IMR-90 (cell line): ENCODE results near the gene OSBPL2. TPM values are rescaled to one million over a fixed set of nuclear protein-coding genes. Genes with fewer than 3 reads are reported as not detected.

Experiments used
- ATAC-seq: fragments of 200-7000 bp; cut with Tn5 transposase; 2 replicates; pipeline ENCODE4 v1.9.1; 2020; ENCODE audit warnings: low read depth, mild to moderate bottlenecking, moderate library complexity
- BruUV-seq: library from RNA; stranded (reverse); fragments of 400-500 nt; replicated peaks from 2 replicates; lab custom pipeline; 2021; lab: Mats Ljungman, UMichigan
- CTCF ChIA-PET: fragments of 300-600 bp; formaldehyde crosslinking; extraction: SDS; loops from one replicate; lab custom pipeline; 2021; ENCODE audit warnings: antibody characterized with exemption; lab: Yijun Ruan, JAX
- POLR2A ChIA-PET: fragments of 300-600 bp; sonication (Branson Sonifier 250); formaldehyde crosslinking; loops from one replicate; lab custom pipeline; 2022; ENCODE audit warnings: antibody characterized with exemption; ENCODE audit not compliant: unreplicated experiment; lab: Charles Lee
- DNase-seq: peaks from one replicate; pipeline ENCODE4 v3.0.0; 2013
- H2AFZ ChIP-seq: replicated peaks from 2 replicates; pipeline ENCODE3; 2013; ENCODE audit warnings: low read length, mild to moderate bottlenecking; ENCODE audit not compliant: poor library complexity
- H2AK5ac ChIP-seq: 2 replicates; pipeline ENCODE4 v1.6.1; 2013; ENCODE audit warnings: low read depth, low read length, inconsistent platforms
- H2AK9ac ChIP-seq: replicated peaks from 2 replicates; pipeline ENCODE3; 2013; ENCODE audit warnings: mild to moderate bottlenecking, low read depth, low read length, moderate library complexity; ENCODE audit not compliant: poor library complexity
- H2BK120ac ChIP-seq: 2 replicates; pipeline ENCODE4 v1.6.1; 2013; ENCODE audit warnings: low read depth, low read length, inconsistent platforms
- H2BK15ac ChIP-seq: 3 replicates; pipeline ENCODE4 v1.6.1; 2013; ENCODE audit warnings: low read depth, low read length, inconsistent platforms
- H2BK20ac ChIP-seq: 2 replicates; pipeline ENCODE4 v1.6.1; 2013; ENCODE audit warnings: low read depth, mild to moderate bottlenecking, inconsistent platforms, low read length, moderate library complexity
- H2BK5ac ChIP-seq: 2 replicates; pipeline ENCODE4 v1.6.1; 2013; ENCODE audit warnings: mild to moderate bottlenecking, low read depth, low read length, inconsistent platforms; ENCODE audit not compliant: poor library complexity, severe bottlenecking
- H3K14ac ChIP-seq: replicated peaks from 2 replicates; pipeline ENCODE4 v1.6.1; 2013; ENCODE audit warnings: low read depth, low read length, inconsistent platforms
- H3K18ac ChIP-seq: 2 replicates; pipeline ENCODE4 v1.6.1; 2013; ENCODE audit warnings: low read depth, low read length, control low read depth
- H3K23ac ChIP-seq: 2 replicates; pipeline ENCODE4 v1.6.1; 2013; ENCODE audit warnings: low read depth, low read length, inconsistent platforms
- H3K27ac ChIP-seq: 2 replicates; pipeline ENCODE4 v1.5.1; 2013; ENCODE audit warnings: mild to moderate bottlenecking, control low read depth, low read length; ENCODE audit not compliant: insufficient read depth
- H3K27me3 ChIP-seq: 2 replicates; pipeline ENCODE4 v1.6.1; 2013; ENCODE audit warnings: low read length; ENCODE audit not compliant: control insufficient read depth, insufficient read depth
- H3K36me3 ChIP-seq: 2 replicates; pipeline ENCODE4 v1.6.1; 2013; ENCODE audit warnings: low read length, mixed read lengths; ENCODE audit not compliant: control insufficient read depth, insufficient read depth
- H3K4ac ChIP-seq: 2 replicates; pipeline ENCODE4 v1.6.1; 2013; ENCODE audit warnings: low read depth, low read length, inconsistent platforms
- H3K4me1 ChIP-seq: 2 replicates; pipeline ENCODE4 v1.6.1; 2013; ENCODE audit warnings: low read length, mixed read lengths; ENCODE audit not compliant: control insufficient read depth, insufficient read depth
- H3K4me2 ChIP-seq: 2 replicates; pipeline ENCODE4 v1.6.1; 2013; ENCODE audit warnings: low read depth, mild to moderate bottlenecking, control low read depth, low read length, moderate library complexity
- H3K4me3 ChIP-seq: 2 replicates; pipeline ENCODE4 v1.5.1; 2013; ENCODE audit warnings: low read depth, mild to moderate bottlenecking, control low read depth, low read length, moderate library complexity; ENCODE audit not compliant: insufficient read depth
- H3K56ac ChIP-seq: 2 replicates; pipeline ENCODE4 v1.6.1; 2013; ENCODE audit warnings: low read length, inconsistent platforms; ENCODE audit not compliant: insufficient read depth; ENCODE audit errors: extremely low read depth
- H3K79me1 ChIP-seq, 2 experiments: 2 replicates each; pipeline ENCODE4 v1.6.1; 2013; ENCODE audit warnings: low read length in 2 of 2, inconsistent platforms in 1 of 2, low read depth in 1 of 2
- H3K9ac ChIP-seq: 2 replicates; pipeline ENCODE4 v1.6.1; 2013; ENCODE audit warnings: low read depth, low read length, control low read depth
- H3K9me1 ChIP-seq: 2 replicates; pipeline ENCODE4 v1.6.1; 2013; ENCODE audit warnings: low read length, inconsistent platforms; ENCODE audit not compliant: insufficient read depth
- H3K9me3 ChIP-seq: 2 replicates; pipeline ENCODE4 v1.6.1; 2013; ENCODE audit warnings: low read length; ENCODE audit not compliant: control insufficient read depth, insufficient read depth
- H4K20me1 ChIP-seq: 2 replicates; pipeline ENCODE4 v1.6.1; 2013; ENCODE audit warnings: low read length, inconsistent platforms; ENCODE audit not compliant: insufficient read depth
- H4K5ac ChIP-seq: 2 replicates; pipeline ENCODE4 v1.6.1; 2013; ENCODE audit warnings: mild to moderate bottlenecking, low read depth, low read length, control low read depth
- H4K8ac ChIP-seq, 2 experiments: 2 replicates each; pipeline ENCODE4 v1.6.1; 2013; ENCODE audit warnings: low read depth in 2 of 2, low read length in 2 of 2, control low read depth in 1 of 2, inconsistent platforms in 1 of 2
- H4K91ac ChIP-seq: 2 replicates; pipeline ENCODE4 v1.6.1; 2013; ENCODE audit warnings: low read depth, low read length, inconsistent platforms; ENCODE audit not compliant: insufficient read depth
- BHLHE40 ChIP-seq: fragments of 150-350 bp; IDR thresholded peaks from 2 replicates; pipeline ENCODE4 v1.6.1; 2016; ENCODE audit warnings: mild to moderate bottlenecking, low read depth, low read length
- CEBPB ChIP-seq: IDR thresholded peaks from 2 replicates; pipeline ENCODE4 v1.6.1; 2012; ENCODE audit warnings: low read depth, low read length, improper control_type of control experiment
- CHD1 ChIP-seq: IDR thresholded peaks from 2 replicates; pipeline ENCODE4 v1.6.1; 2012; ENCODE audit warnings: low read depth, low read length, improper control_type of control experiment
- ELK1 ChIP-seq: fragments of 150-350 bp; IDR thresholded peaks from 2 replicates; pipeline ENCODE4 v1.6.1; 2016; ENCODE audit warnings: low read depth, mild to moderate bottlenecking, low read length, moderate library complexity, borderline replicate concordance
- FOS ChIP-seq: fragments of 150-350 bp; IDR thresholded peaks from 2 replicates; pipeline ENCODE4 v1.6.1; 2016; ENCODE audit warnings: low read depth, low read length
- MAFK ChIP-seq: IDR thresholded peaks from 2 replicates; pipeline ENCODE4 v1.6.1; 2012; ENCODE audit warnings: low read depth, low read length, improper control_type of control experiment
- MAZ ChIP-seq: IDR thresholded peaks from 2 replicates; pipeline ENCODE4 v1.6.1; 2012; ENCODE audit warnings: low read depth, mild to moderate bottlenecking, low read length, improper control_type of control experiment, moderate library complexity, borderline replicate concordance
- MXI1 ChIP-seq: IDR thresholded peaks from 2 replicates; pipeline ENCODE4 v1.6.1; 2012; ENCODE audit warnings: low read depth, mild to moderate bottlenecking, low read length, moderate library complexity, borderline replicate concordance
- NFE2L2 ChIP-seq: fragments of 150-350 bp; IDR thresholded peaks from 2 replicates; pipeline ENCODE4 v1.6.1; 2016; ENCODE audit warnings: low read depth, mild to moderate bottlenecking, low read length
- POLR2A ChIP-seq: IDR thresholded peaks from 2 replicates; pipeline ENCODE4 v1.6.1; 2012; ENCODE audit warnings: mild to moderate bottlenecking, low read depth, low read length
- RAD21 ChIP-seq: IDR thresholded peaks from 2 replicates; pipeline ENCODE4 v1.6.1; 2012; ENCODE audit warnings: low read length, improper control_type of control experiment
- RFX5 ChIP-seq: IDR thresholded peaks from 2 replicates; pipeline ENCODE4 v1.8.0; 2012; ENCODE audit warnings: low read depth, mild to moderate bottlenecking, low read length, moderate library complexity
- SMC3 ChIP-seq: fragments of 150-350 bp; IDR thresholded peaks from 2 replicates; pipeline ENCODE4 v1.6.1; 2016; ENCODE audit warnings: low read depth, mild to moderate bottlenecking, antibody characterized with exemption, low read length, moderate library complexity
- USF2 ChIP-seq: fragments of 150-350 bp; IDR thresholded peaks from 2 replicates; pipeline ENCODE4 v1.6.1; 2017; ENCODE audit warnings: mild to moderate bottlenecking, antibody characterized with exemption, low read length, low read depth
- WGBS, 2 experiments: methylation state at CpG; one replicate each; pipeline versions ENCODE4 v1.1.5 to v1.1.7; 2013; ENCODE audit warnings: missing lambda C conversion rate in 2 of 2; ENCODE audit not compliant: insufficient read length in 1 of 2; ENCODE audit errors: extremely low coverage in 2 of 2; 5-methylcytosine and 5-hydroxymethylcytosine counted together
- dilution Hi-C: fragments of 300-500 bp; cut with HindIII; formaldehyde crosslinking; loops from one replicate; pipeline ENCODE4 v1.14.3; 2018; ENCODE audit warnings: low sequenced_read_pairs; ENCODE audit not compliant: unreplicated experiment
- in situ Hi-C: fragments of 300-500 bp; cut with MboI; formaldehyde crosslinking; loops from 3 replicates; pipeline ENCODE4 v1.14.3; 2019; ENCODE audit warnings: low sequenced_read_pairs, inconsistent platforms, mixed read lengths
- intact Hi-C: fragments of 100-400 bp; cut with micrococcal nuclease; formaldehyde crosslinking; loops from 2 replicates; pipeline ENCODE4 v1.10.0; 2022
- polyA plus RNA-seq, 3 experiments: library from polyadenylated mRNA; depleted of rRNA; stranded (reverse); fragments of >200 nt; gene quantifications; 2 replicates each; pipeline ENCODE4 v1.2.3, GENCODE V29; 2012; ENCODE audit warnings: low replicate concordance in 1 of 3
- total RNA-seq: library from RNA; depleted of rRNA; stranded (reverse); fragments of >200 nt; gene quantifications from 2 replicates; pipeline ENCODE4 v1.2.3, GENCODE V29; 2012

The OSBPL2 gene
- total and polyA plus RNA-seq, 2 of the 4 experiments (the other 2 are of a cell fraction): 19.3 to 27.6 TPM

GRCh38 chr20:62227977-62228958 is 10.1 kb upstream of the OSBPL2 start:
- Histone ChIP-seq H3K4me2 (no peak overlapping the region), H3K4me1 (no peaks in the 10 kb centered on the region), H2AK9ac (no peak overlapping the region), H2BK5ac (no peak overlapping the region), H3K27ac (no peak overlapping the region), H3K18ac (no peak overlapping the region), H3K4ac (no peak overlapping the region), H3K79me1 (no peaks in the 10 kb centered on the region), H3K23ac (no peak overlapping the region), H3K9me1 (no peaks in the 10 kb centered on the region), H2BK120ac (no peak overlapping the region), H4K91ac (no peak overlapping the region), H4K20me1 (peaks cover 2% of the 10 kb centered on the region; the same call in 1 of the 2 replicates), H3K27me3 (peaks cover 59% of the 10 kb centered on the region), H3K9me3 (no peaks in the 10 kb centered on the region; the same call in 1 of the 2 replicates), H3K56ac (no peak overlapping the region), H4K8ac (no peak overlapping the region), H2AK5ac (no peak overlapping the region), H3K4me3 (no peak overlapping the region), H2AFZ (no peak overlapping the region), H3K14ac (no peak overlapping the region), H3K9ac (no peak overlapping the region), H4K5ac (no peak overlapping the region), H2BK20ac (no peak overlapping the region), H2BK15ac (no peak overlapping the region), H3K36me3 (no peaks in the 10 kb centered on the region)
- 34% methylated on average over 9 of the region's 37 CpGs; no CpG with 5 or more reads in 1 of the 2 experiments for WGBS, 2 experiments
- in situ Hi-C loops: no loop called here
- BruUV-seq: no TSS peak
- dilution Hi-C loops: no loop called here
- TF ChIP-seq SMC3 (no peak), ELK1 (no peak), MAZ (no peak), MAFK (no peak), RFX5 (no peak), FOS (no peak), POLR2A (no peak), USF2 (no peak), NFE2L2 (no peak), BHLHE40 (no peak), RAD21 (no peak), MXI1 (no peak), CEBPB (no peak), CHD1 (no peak)
- ATAC-seq (peak; percentile 17), DNase-seq (no peak)
- intact Hi-C loops: no loop called here
- POLR2A ChIA-PET: no interaction called here
- CTCF ChIA-PET: no interaction called here
